ENCODE results near the gene C4BPB.

Gene C4BPB

DNA sequence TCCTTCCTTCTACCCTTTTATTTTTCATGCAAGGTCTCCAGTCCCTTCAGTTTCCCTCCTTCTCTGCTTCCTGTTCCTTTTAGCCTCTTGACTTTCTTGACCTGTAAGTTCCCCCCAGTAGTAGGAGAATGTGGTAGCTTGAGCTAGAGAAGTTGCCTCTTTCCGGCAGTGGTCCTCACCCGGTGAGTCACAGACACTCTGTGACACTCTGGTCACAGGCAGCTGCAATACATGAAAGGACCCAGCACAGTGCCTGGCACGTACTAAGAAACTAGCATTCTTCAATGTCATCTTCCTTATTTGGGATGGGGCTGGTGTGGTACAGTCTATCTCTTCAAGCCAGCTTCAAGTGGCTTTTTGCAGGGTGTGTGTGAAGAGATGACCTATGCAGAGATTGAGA, 19.6 kb upstream of the C4BPB start:
- H3K9me3 ChIP-seq, result no peaks in the 10 kb centered on the region
- H3K4me3 ChIP-seq, result no peak overlapping the region
- no peak for DNase-seq (ENCODE audit: low spot score in 2 of 2)
- no peaks in the 10 kb centered on the region for H3K36me3 ChIP-seq (replicated peaks)
- in situ Hi-C loops (cut with MboI; ENCODE audit: low sequenced_read_pairs), result no loop called here
- no peaks in the 10 kb centered on the region for H3K27me3 ChIP-seq (ENCODE audit: low read depth)
- H3K4me1 ChIP-seq, result no peaks in the 10 kb centered on the region

DNA sequence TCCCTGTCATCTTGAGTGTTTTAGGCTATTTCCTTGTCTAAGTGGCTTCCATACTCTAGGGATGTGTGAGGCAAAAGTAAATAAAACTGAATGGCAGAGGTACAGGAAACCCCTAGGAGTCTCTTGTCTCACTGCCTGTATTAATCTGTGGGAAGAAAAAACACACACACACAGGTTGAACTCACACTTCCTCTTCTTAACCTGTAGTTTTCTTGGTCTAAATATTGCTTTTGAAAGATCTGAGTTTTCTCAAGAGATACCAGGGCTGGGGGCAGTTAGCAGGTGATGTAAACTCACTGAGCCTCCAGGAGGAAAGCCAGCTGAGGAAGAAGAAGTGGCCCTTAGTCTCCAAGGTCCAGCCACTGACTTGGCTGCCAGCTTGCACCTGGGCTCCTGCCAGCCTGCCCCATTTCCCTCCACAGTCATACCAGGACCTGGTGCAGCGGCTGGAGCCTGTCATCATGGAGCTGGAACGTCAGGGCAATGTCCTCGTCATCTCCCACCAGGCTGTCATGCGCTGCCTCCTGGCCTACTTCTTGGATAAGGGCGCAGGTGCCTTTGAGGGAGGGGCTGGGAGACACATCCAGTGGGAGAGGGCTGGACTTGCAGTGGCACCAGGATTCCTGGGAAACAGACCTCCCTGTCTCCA, 18.7 kb upstream of the C4BPB start:
- Histone ChIP-seq H3K36me3 (replicated peaks) (no peaks in the 10 kb centered on the region), H3K4me3 (no peak overlapping the region), H3K9me3 (no peaks in the 10 kb centered on the region), H3K27me3 (ENCODE audit: low read depth) (no peaks in the 10 kb centered on the region), H3K4me1 (no peaks in the 10 kb centered on the region)
- DNase-seq (ENCODE audit: low spot score in 2 of 2), result no peak
- in situ Hi-C loops (cut with MboI; ENCODE audit: low sequenced_read_pairs), result no loop called here

DNA sequence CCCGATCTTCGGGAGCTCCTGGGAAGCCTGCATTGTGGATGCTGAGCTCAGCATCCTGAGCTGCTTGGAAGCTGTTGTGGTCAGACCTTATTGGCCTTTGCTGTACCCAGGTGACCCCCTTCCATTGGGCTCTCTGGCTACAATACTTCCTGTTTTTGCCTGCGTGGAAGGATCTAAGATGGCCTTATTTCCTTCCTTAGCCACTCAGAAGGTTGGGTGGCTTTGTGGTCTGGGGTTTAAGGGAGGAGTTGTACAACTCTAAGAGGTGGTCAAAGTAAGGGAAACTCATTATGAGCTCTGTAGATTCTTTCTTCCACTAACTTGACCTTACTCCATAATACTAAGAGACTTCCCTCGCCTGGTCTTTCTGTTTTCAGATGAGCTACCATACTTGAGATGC, 17.8 kb upstream of the C4BPB start:
- H3K4me3 ChIP-seq, result no peak overlapping the region
- peaks cover under 1% of the 10 kb centered on the region; the same call in 1 of the 2 replicates for H3K4me1 ChIP-seq
- H3K27me3 ChIP-seq (ENCODE audit: low read depth), result no peaks in the 10 kb centered on the region
- H3K9me3 ChIP-seq, result no peaks in the 10 kb centered on the region
- in situ Hi-C loops (cut with MboI; ENCODE audit: low sequenced_read_pairs), result no loop called here
- H3K36me3 ChIP-seq (replicated peaks), result no peaks in the 10 kb centered on the region
- DNase-seq (ENCODE audit: low spot score in 2 of 2), result no peak

DNA sequence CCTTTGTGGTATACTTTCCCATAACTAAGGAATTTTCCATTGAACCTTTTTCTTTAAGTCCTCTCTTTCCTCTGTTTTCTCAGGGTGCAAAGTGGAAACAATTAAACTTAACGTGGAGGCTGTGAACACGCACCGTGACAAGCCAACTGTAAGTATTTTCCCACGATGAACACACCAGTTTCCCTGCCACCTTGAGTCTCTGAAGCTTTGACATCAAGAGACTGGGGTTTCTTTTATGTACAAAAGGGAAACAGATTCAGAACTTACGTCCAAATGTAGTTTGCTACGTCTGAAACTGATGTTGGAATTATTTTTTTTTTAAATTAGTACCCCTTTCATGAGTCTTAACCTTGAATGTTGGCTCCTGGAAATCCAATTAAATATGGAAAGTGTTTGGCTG, 17.2 kb upstream of the C4BPB start:
- no peak for DNase-seq (ENCODE audit: low spot score in 2 of 2)
- Histone ChIP-seq H3K36me3 (replicated peaks) (no peaks in the 10 kb centered on the region), H3K9me3 (no peaks in the 10 kb centered on the region), H3K27me3 (ENCODE audit: low read depth) (no peaks in the 10 kb centered on the region), H3K4me3 (no peak overlapping the region), H3K4me1 (peaks cover 3% of the 10 kb centered on the region; the same call in 1 of the 2 replicates)
- in situ Hi-C loops (cut with MboI; ENCODE audit: low sequenced_read_pairs), result no loop called here

DNA sequence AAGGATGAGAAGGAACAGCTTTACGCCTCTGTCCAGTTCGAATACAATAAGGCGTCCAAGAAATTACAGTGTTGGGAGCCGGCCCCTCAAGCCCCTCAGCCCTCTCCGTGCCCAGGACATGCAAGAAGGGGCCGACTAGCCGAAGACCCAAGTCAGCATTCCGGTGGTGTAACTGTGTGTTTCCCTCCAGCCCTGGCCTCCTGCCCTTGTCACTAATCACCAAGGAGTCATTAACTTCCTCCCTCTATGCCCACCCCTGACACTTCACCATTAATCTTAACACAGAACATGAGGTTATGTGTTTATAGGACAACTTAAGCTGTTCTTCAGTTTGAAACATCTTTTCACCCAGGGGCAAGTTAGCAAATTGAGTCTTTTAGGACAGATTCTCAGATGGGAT, 16.4 kb upstream of the C4BPB start:
- Histone ChIP-seq H3K4me1 (peaks cover 3% of the 10 kb centered on the region; the same call in 1 of the 2 replicates), H3K9me3 (no peaks in the 10 kb centered on the region), H3K4me3 (no peak overlapping the region), H3K36me3 (replicated peaks) (no peaks in the 10 kb centered on the region), H3K27me3 (ENCODE audit: low read depth) (no peaks in the 10 kb centered on the region)
- in situ Hi-C loops (cut with MboI; ENCODE audit: low sequenced_read_pairs), result no loop called here
- DNase-seq (ENCODE audit: low spot score in 2 of 2), result no peak

DNA sequence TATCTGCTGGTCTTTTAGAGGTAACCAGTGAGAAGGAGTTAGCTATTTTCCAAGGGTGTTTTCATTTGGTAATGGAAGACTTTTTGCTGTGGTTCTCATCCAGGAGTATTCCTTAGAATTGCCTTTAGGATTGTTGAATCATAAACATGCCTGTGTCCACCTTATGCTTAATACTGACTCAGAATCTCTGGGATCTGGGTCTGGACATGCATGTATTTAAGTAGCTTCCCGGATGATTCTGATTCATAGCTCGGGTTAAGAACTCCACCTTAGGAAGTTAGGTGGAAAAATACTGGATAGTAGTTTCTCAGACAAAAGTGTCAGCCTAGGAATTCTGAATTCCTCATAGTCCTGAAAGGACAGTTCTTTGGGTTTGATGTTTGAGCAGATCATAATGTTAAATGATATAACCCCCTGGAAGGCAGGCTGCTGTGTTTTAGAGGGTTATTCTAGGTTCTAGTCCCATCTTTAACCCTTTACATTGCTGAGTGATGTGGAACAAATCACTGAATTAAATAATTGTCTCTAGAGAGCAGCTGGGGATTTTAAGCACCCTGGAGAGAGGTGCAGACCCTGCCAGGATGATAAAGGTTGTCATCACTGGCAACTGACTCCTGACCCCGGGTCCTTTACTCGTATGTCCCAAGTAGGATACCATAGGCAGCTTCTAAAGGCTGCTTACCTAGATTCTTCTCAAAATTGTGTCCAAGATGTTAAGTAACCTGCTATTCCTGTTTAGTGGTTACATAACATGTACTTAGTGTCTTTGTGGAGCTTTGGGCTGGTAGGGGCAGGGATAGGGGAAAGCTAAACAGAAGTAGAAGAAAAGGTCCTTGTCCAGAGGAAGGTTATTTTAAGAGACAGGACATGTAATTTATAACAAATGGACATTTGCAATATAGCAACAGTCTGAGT, 14.5 kb upstream of the C4BPB start:
- H3K27me3 ChIP-seq (ENCODE audit: low read depth), result no peaks in the 10 kb centered on the region
- H3K4me1 ChIP-seq, result peaks cover 3% of the 10 kb centered on the region; the same call in 1 of the 2 replicates
- no peak for DNase-seq (ENCODE audit: low spot score in 2 of 2)
- H3K9me3 ChIP-seq, result no peaks in the 10 kb centered on the region
- in situ Hi-C loops (cut with MboI; ENCODE audit: low sequenced_read_pairs), result no loop called here
- no peak overlapping the region for H3K4me3 ChIP-seq
- no peaks in the 10 kb centered on the region for H3K36me3 ChIP-seq (replicated peaks)

DNA sequence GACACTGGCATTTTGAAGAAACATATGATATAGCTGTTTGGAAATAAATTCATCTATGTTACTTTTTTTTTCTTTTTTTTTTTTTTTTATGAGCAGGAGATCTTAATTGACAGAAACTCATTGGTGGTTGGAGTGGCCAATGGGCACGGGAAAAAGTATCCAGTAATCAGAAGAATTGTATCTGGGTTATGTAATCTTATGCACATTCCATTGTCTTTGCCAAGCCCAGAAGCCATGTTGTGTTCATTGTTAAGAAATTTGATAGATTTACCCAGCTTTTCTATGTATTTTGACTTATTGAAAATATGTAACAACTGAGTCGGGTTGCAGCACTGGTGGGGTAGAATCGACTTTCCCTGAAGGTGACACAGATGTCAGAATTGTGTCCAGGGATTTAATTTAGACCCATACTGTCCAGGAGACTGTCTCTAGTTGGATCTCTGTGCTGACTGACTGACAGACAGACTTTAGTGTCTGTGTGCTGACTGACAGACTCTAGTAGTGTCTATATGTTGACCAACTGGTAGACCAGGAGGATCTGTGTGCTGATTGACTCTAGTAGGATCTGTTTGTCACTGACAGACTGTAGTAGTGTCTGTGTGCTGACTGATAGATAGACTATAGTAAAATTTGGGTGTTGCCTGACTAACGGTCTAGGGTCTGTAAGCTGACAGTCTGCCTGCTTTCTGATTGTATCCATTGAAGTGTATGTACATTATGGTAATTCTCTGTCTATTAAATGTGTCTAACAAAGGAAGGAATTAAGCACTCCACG, 12.3 kb upstream of the C4BPB start:
- DNase-seq (ENCODE audit: low spot score in 2 of 2), result no peak
- Histone ChIP-seq H3K4me3 (no peak overlapping the region), H3K9me3 (no peaks in the 10 kb centered on the region), H3K27me3 (ENCODE audit: low read depth) (no peaks in the 10 kb centered on the region), H3K36me3 (replicated peaks) (no peaks in the 10 kb centered on the region), H3K4me1 (peaks cover 3% of the 10 kb centered on the region; the same call in 1 of the 2 replicates)
- in situ Hi-C loops (cut with MboI; ENCODE audit: low sequenced_read_pairs), result loop anchor here (25.0 kb wide), 1 partner anchor 336 kb away; no protein-coding TSS in a partner anchor

DNA sequence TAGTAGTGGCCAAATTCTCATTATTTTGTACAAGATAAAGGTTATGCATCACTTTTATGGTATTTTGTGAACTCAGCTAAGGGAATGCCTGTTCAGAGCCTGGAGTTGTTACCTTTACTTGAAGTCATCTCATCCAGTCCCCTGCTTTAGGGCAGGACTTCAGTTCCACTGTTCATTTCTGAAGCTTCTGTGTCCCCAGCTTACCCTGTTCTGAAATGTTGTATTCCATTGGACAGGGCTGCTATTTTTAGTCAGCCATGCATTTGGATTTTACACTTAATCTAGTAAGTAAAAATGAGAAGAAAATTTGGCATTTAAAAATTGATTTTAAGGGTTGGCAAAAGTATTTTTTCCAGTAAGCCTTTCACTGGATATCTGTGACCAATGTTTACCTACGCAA, 11.6 kb upstream of the C4BPB start:
- no peak for DNase-seq (ENCODE audit: low spot score in 2 of 2)
- in situ Hi-C loops (cut with MboI; ENCODE audit: low sequenced_read_pairs), result loop anchor here (25.0 kb wide), 1 partner anchor 335 kb away; no protein-coding TSS in a partner anchor
- no peaks in the 10 kb centered on the region for H3K27me3 ChIP-seq (ENCODE audit: low read depth)
- no peaks in the 10 kb centered on the region for H3K9me3 ChIP-seq
- peaks cover 3% of the 10 kb centered on the region; the same call in 1 of the 2 replicates for H3K4me1 ChIP-seq
- no peak overlapping the region for H3K4me3 ChIP-seq
- H3K36me3 ChIP-seq (replicated peaks), result no peaks in the 10 kb centered on the region

DNA sequence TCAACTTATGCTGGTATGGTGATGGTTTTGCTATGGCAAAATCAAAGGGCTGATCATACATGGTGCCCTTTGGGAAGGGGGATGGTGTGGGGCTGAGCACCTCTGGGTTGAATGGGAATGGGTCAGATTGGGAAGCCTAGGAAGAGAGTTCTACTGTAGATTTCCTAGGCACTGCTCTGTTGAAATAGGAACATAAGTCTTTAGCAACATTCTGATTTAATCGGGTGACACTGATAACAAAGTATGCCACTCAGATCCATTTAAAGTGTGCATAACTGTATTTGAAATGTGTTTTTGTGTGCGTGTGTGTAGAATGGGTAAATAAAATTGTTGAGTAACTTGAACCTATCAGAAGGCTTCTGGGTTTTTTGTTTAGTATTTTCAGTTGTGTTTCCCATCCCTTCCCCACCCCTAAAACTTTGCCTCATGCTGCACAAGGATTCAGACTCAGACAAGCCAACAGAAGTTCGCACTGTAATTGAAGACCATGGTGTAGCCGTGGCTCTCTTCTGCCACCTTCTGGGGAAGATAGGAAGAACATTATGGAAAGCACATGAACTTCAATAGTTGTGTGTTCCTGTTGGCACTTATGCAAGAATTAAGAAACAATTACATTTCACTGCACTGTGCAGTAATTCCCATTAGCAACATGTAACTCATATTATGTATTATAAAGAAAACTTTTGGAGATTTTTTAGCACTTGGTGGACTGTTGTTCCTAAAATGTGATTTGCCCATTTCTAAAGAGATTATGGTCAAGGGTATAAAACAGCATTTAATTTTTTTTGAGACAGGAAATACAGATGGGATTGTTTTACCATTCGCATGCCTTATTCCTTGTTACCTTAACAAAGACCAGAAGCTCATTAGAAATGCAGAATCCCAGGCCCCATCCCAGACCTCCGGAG, 10.9 kb upstream of the C4BPB start:
- H3K27me3 ChIP-seq (ENCODE audit: low read depth), result no peaks in the 10 kb centered on the region
- peaks cover 3% of the 10 kb centered on the region; the same call in 1 of the 2 replicates for H3K4me1 ChIP-seq
- in situ Hi-C loops (cut with MboI; ENCODE audit: low sequenced_read_pairs), result loop anchor here (25.0 kb wide), 1 partner anchor 335 kb away; no protein-coding TSS in a partner anchor
- peak; percentile 60 to 76 for DNase-seq (ENCODE audit: low spot score in 2 of 2)
- no peak overlapping the region for H3K4me3 ChIP-seq
- no peaks in the 10 kb centered on the region for H3K36me3 ChIP-seq (replicated peaks)
- H3K9me3 ChIP-seq, result no peaks in the 10 kb centered on the region

DNA sequence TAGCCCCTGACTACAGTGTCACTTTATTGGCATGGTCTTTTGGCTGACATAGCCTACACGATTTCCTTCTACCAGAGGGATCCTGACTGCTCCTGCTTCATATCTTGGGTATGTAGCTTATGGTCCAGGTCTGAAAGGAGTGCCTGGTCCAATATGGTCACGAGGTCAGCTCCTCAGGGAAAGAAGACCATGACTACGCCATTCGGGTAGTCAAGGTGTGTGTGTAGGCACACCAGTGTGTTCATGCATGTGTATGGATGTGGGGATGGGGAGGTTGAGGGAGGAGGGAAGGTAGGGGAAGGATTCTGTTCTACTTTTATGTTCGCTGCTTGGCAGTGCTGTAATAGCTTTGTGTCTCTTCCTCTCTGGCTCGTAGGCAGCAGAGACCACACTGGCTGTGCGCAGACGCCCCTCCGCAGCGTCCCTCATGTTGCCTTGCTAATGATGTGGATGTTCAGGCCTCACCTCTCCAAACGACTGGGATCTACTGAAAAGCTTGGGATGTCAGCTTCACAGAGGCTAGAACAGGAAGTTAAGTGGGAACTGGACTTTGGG, 10.0 kb upstream of the C4BPB start:
- Histone ChIP-seq H3K36me3 (replicated peaks) (no peaks in the 10 kb centered on the region), H3K9me3 (no peaks in the 10 kb centered on the region), H3K4me1 (peaks cover 3% of the 10 kb centered on the region; the same call in 1 of the 2 replicates), H3K27me3 (ENCODE audit: low read depth) (no peaks in the 10 kb centered on the region), H3K4me3 (no peak overlapping the region)
- DNase-seq (ENCODE audit: low spot score in 2 of 2), result no peak
- in situ Hi-C loops (cut with MboI; ENCODE audit: low sequenced_read_pairs), result loop anchor here (25.0 kb wide), 1 partner anchor 334 kb away; no protein-coding TSS in a partner anchor

DNA sequence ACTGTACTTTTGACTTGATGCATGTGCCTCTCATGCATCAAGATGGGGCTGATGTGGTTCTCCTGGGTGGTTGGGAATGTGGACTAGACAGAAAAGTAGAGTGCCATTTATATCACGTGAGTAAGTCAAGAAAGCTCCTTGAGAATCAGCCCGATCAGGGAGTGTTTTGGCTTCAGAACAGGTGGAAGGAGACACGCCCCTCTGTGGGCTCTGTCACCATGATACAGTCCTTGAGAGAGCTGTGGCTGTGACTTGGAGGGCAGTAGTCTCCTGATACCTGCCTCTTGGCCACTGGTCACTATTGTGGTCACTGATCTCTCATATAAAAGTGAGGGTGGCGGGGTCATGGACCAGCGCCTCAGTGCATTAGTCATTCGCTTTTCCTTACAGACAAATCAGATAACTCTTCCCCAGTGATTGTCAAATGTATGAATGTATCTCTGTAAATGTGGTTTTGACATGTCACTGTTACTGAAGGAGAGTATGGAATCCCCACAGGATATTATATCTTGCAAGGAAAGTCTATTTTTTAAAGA, 8.9 kb upstream of the C4BPB start:
- peaks cover 7% of the 10 kb centered on the region; the same call in 1 of the 2 replicates for H3K4me1 ChIP-seq
- no peaks in the 10 kb centered on the region for H3K9me3 ChIP-seq
- no peaks in the 10 kb centered on the region for H3K27me3 ChIP-seq (ENCODE audit: low read depth)
- no peak for DNase-seq (ENCODE audit: low spot score in 2 of 2)
- no peak overlapping the region for H3K4me3 ChIP-seq
- no peaks in the 10 kb centered on the region for H3K36me3 ChIP-seq (replicated peaks)
- in situ Hi-C loops (cut with MboI; ENCODE audit: low sequenced_read_pairs), result loop anchor here (25.0 kb wide), 1 partner anchor 333 kb away; no protein-coding TSS in a partner anchor

DNA sequence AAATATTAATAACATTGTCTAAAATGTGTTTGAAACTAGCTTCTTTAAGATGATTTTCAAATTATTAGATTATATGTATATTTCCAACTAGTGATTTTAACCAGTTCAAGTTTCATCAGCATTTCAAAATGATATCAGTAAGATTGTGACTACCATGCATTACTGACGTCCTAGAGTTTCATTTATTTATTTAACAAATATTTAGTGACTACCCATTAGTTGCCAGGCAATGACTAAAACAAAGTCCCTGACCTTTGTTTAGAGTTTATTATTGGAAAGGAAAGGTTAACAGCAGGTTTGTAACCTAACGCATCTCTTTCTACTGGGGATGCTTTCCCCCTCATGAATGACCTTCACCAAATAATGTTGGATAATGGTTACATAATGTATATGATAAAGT, 7.6 kb upstream of the C4BPB start:
- no peak overlapping the region for H3K4me3 ChIP-seq
- H3K9me3 ChIP-seq, result no peaks in the 10 kb centered on the region
- no peak for DNase-seq (ENCODE audit: low spot score in 2 of 2)
- H3K4me1 ChIP-seq, result peaks cover 7% of the 10 kb centered on the region; the same call in 1 of the 2 replicates
- in situ Hi-C loops (cut with MboI; ENCODE audit: low sequenced_read_pairs), result loop anchor here (25.0 kb wide), 1 partner anchor 331 kb away; no protein-coding TSS in a partner anchor
- H3K27me3 ChIP-seq (ENCODE audit: low read depth), result no peaks in the 10 kb centered on the region
- H3K36me3 ChIP-seq (replicated peaks), result no peaks in the 10 kb centered on the region
